Cardiac muscle cell (in vitro differentiated cells and primary cell): ENCODE measurements around the gene MOBP. TPM values are rescaled to one million over a fixed set of nuclear protein-coding genes. Genes with fewer than 3 reads are reported as not detected.
A peak's percentile ranks its signal among the peaks of the same experiment; 100 is the strongest.
"Not testable (repeated sequence)": the region's sequence is repeated elsewhere in the genome, so short reads cannot be mapped to it uniquely, and the experiment has no call there.

Source experiments
- DNase-seq, 2 donors: peaks; one replicate each; pipeline versions ENCODE4 v3.0.0 to v3.0.0-alpha.2; 2010 to 2017; ENCODE audit warnings: low read depth in 1 of 2, low spot score in 1 of 2
- H3K27ac ChIP-seq: fragments of 200-600 bp; sonication (generic); 2 replicates; pipeline ENCODE4 v1.5.1; 2016
- H3K27me3 ChIP-seq: fragments of 200-600 bp; sonication (generic); 2 replicates; pipeline ENCODE4 v1.6.0; 2016; ENCODE audit warnings: control low read depth
- H3K36me3 ChIP-seq: fragments of 200-600 bp; sonication (generic); 2 replicates; pipeline ENCODE4 v1.5.1; 2016; ENCODE audit warnings: control low read depth
- H3K4me1 ChIP-seq: fragments of 200-600 bp; sonication (generic); 2 replicates; pipeline ENCODE4 v1.8.1; 2017; ENCODE audit warnings: low read depth, mild to moderate bottlenecking, mixed run types
- H3K4me3 ChIP-seq: fragments of 200-600 bp; sonication (generic); 2 replicates; pipeline ENCODE4 v1.5.1; 2016; ENCODE audit warnings: mild to moderate bottlenecking
- H3K9me3 ChIP-seq: fragments of 200-600 bp; sonication (generic); 2 replicates; pipeline ENCODE4 v1.5.1; 2017; ENCODE audit warnings: low read depth, mild to moderate bottlenecking, control low read depth
- polyA plus RNA-seq: library from polyadenylated mRNA; unstranded; fragments of >200 nt; fragmentation: Nextera tagmentation; extraction: Ambion mirVana; gene quantifications from 2 replicates; pipeline ENCODE4 v1.2.1, GENCODE V29; 2016
- total RNA-seq: library from RNA; depleted of rRNA; stranded (reverse); fragments of >200 nt; gene quantifications from 2 replicates; pipeline ENCODE4 v1.2.3, GENCODE V29; 2016
- TF ChIP-seq, protein P1 (sequence below): IDR thresholded peaks from 2 replicates; pipeline ENCODE4 v1.5.1; 2012; ENCODE audit warnings: low read depth, mild to moderate bottlenecking, low read length

MOBP gene
- total and polyA plus RNA-seq, 2 experiments from 2014 or later, result not detected

DNA sequence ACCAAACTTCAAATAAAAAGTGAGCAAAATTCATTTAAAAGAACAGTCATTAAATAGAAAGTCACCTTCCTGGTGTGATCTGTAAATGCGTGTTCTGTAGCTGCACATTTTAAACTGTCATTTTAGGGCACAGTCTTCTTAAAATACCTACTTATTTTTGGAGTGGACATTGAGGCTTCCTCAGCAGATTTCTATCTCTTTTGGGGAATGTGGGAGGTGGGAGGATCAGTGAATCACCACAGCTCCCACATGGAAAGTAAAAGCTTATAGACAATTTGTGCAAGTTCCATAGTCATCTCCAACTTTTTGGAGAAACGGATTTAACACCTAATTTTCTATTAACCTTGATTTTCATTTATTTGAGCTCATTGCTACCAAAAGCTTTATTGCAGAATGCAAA, 21.0 kb upstream of the MOBP start:
- Histone ChIP-seq H3K4me3 (no peak overlapping the region), H3K27ac (no peak overlapping the region), H3K36me3 (no peaks in the 10 kb centered on the region), H3K9me3 (no peaks in the 10 kb centered on the region), H3K27me3 (no peaks in the 10 kb centered on the region), H3K4me1 (no peaks in the 10 kb centered on the region)
- DNase-seq, result no peak
- TF ChIP-seq, protein P1, sequence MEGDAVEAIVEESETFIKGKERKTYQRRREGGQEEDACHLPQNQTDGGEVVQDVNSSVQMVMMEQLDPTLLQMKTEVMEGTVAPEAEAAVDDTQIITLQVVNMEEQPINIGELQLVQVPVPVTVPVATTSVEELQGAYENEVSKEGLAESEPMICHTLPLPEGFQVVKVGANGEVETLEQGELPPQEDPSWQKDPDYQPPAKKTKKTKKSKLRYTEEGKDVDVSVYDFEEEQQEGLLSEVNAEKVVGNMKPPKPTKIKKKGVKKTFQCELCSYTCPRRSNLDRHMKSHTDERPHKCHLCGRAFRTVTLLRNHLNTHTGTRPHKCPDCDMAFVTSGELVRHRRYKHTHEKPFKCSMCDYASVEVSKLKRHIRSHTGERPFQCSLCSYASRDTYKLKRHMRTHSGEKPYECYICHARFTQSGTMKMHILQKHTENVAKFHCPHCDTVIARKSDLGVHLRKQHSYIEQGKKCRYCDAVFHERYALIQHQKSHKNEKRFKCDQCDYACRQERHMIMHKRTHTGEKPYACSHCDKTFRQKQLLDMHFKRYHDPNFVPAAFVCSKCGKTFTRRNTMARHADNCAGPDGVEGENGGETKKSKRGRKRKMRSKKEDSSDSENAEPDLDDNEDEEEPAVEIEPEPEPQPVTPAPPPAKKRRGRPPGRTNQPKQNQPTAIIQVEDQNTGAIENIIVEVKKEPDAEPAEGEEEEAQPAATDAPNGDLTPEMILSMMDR, result no peak

DNA sequence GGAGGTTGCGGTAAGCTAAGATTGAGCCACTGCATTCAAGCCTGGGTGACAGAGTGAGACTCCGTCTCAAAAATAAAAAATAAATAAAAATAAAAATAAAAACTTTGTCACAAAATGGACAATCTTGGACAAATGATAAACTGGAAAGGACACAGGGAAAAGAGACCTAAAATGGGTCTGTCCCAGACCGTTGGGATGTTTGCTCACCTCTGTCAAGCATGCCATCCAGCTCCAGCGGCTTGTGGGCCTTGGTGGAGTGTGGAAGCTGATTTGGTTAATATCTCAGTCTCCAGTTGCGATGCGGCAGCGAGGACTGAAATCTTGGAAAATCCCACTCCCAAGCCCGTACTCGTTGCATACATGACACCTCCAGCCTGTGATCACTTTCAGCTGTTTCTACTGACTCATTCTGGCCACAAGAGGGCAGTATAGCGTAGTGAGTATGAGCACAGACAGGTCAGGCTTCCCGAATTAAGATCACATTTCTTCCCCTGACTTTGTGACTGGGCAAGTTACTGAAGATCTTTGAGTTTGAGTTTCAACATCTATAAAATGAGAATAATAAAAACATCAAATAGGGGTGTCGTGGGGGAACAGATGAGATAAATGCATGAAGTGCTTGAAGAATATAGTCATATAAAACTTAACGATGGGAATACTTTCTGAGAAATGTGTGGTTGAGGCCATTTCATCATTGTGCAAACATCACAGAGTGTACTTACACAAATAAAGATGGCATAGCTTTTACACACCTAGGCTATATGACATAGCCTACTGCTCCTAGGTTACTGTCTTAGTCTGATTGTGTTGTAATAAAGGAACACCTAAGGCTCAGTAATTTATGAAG, 19.6 kb upstream of the MOBP start:
- no peaks in the 10 kb centered on the region for H3K9me3 ChIP-seq
- TF ChIP-seq, protein P1, result peak; percentile 90
- no peak overlapping the region for H3K27ac ChIP-seq
- no peaks in the 10 kb centered on the region for H3K27me3 ChIP-seq
- no peak overlapping the region for H3K4me3 ChIP-seq
- no peaks in the 10 kb centered on the region for H3K36me3 ChIP-seq
- H3K4me1 ChIP-seq, result no peaks in the 10 kb centered on the region
- peak; percentile 91 for DNase-seq

DNA sequence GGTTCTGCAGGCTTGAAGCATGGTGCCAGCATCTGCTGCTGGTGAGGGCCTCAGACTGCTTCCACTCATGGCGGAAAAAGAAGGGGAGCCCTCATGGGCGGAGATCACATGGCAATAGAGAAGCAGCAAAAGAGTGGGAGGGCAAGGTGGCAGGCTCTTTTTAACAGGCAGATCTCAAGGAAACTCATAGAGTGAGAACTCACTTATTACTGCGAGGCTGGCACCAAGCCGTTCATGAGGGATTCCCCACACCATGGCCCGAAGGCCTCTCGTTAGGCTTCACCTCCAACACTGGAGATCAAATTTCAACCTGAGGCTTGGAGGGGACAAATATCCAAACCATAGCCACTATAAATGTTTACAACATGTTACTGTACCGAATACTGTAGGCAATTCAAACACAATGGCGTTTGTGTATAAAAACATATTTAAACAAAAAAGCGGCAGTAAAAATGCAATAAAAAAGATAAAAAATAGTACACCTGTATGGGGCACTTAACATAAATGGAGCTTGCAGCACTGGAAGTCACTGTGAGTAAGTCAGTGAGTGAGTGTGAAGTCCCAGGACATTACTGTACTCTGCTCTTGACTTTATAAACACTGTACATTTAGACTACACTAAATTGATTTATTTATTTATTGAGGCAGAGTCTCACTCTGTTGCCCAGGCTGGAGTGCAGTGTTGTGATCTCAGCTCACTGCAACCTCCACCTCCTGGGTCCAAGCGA, 18.8 kb upstream of the MOBP start:
- H3K9me3 ChIP-seq, result no peaks in the 10 kb centered on the region
- H3K36me3 ChIP-seq, result no peaks in the 10 kb centered on the region
- H3K4me1 ChIP-seq, result no peaks in the 10 kb centered on the region
- no peak for DNase-seq
- TF ChIP-seq, protein P1, result no peak
- no peak overlapping the region for H3K27ac ChIP-seq
- H3K4me3 ChIP-seq, result no peak overlapping the region
- H3K27me3 ChIP-seq, result no peaks in the 10 kb centered on the region

DNA sequence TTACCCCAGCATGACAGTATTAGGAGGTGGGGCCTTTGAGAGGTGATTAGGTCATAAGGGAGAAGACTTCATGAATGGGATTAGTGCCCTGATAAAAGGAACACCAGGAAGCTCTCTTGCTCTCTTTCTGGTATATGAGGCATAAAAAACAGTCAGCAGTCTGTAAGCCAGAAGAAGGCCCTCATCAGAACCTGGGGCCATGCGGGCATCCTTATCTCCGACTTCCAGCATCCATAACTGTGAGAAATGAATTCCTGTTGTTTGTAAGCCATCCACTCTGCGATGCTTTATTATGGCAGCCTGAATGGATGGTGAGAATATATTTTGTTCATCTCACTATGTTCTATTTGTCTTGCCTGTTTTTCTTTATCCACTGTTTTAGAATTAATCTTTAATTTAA, 17.7 kb upstream of the MOBP start:
- no peak for DNase-seq

DNA sequence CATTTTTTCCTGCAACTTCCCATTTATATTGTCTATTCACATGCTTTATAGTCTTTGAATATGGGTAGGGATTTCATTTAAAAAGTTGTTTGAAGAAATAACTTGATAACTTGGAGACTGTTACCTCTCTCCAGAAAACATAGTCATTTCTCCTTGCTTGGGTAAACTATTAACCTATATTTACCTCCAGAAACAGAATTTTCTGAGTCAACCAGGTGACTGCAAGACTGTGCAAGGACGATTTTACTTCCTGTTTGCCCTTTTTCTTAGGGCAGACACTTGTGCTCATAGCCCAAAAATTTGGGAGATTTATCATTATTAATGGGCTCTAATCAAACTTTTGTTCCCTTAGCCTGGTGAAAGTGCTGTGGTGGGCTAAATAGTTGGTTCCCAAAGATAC, 14.3 kb upstream of the MOBP start:
- no peak for DNase-seq
- TF ChIP-seq, protein P1, result no peak
- H3K9me3 ChIP-seq, result no peaks in the 10 kb centered on the region

More for the DNA sequence above, 17.7 kb upstream of the MOBP start:
- no peak overlapping the region for H3K27ac ChIP-seq
- TF ChIP-seq, protein P1, result no peak
- no peaks in the 10 kb centered on the region for H3K9me3 ChIP-seq
- H3K4me3 ChIP-seq, result no peak overlapping the region
- no peaks in the 10 kb centered on the region for H3K4me1 ChIP-seq
- no peaks in the 10 kb centered on the region for H3K36me3 ChIP-seq
- H3K27me3 ChIP-seq, result no peaks in the 10 kb centered on the region

DNA sequence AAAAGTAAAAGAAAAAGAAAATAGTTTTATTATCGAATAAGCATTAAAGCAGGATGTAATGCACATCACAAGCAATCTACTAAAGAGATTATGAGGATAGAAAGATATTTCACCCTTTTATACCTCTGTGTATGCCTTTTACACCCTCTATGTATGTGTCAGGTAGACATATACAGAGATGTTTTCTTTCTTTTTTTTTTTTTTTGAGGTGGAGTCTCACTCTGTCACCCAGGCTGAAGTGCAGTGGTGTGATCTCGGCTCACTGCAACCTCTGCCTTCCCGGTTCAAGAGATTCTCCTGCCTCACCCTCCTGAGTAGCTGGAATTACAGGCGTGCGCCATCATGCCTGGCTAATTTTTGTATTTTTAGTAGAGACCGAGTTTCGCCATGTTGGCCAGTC, 13.6 kb upstream of the MOBP start:
- H3K4me1 ChIP-seq, H3K27ac ChIP-seq, H3K9me3 ChIP-seq, DNase-seq, H3K27me3 ChIP-seq, H3K36me3 ChIP-seq, H3K4me3 ChIP-seq: not testable (repeated sequence)

More for the DNA sequence above, 14.3 kb upstream of the MOBP start:
- Histone ChIP-seq H3K4me3 (no peak overlapping the region), H3K27ac (no peak overlapping the region), H3K27me3 (no peaks in the 10 kb centered on the region), H3K36me3 (no peaks in the 10 kb centered on the region), H3K4me1 (no peaks in the 10 kb centered on the region)
